Measurements from ENCODE around the gene STK4.

DNA sequence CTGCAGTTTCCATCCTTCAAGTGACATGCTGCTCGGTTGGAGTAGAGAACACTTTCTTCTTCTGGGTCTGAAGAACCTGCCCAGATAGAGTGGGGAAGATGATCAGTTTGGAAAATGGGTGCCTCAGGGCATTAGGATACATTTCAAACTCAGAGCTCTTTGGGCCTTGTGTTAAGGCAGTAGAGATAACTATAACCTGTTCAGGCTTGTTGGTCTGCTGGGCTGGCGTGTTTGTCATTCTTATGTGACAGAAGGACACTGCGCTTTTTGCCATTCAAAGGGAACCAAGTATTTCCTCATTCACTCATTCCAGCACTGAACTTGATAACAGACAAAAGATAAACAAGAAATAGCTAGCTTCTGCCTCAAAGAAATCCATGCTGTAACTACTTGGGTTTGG lies 9.9 kb upstream of the STK4 start:
- TF ChIP-seq, protein P1, sequence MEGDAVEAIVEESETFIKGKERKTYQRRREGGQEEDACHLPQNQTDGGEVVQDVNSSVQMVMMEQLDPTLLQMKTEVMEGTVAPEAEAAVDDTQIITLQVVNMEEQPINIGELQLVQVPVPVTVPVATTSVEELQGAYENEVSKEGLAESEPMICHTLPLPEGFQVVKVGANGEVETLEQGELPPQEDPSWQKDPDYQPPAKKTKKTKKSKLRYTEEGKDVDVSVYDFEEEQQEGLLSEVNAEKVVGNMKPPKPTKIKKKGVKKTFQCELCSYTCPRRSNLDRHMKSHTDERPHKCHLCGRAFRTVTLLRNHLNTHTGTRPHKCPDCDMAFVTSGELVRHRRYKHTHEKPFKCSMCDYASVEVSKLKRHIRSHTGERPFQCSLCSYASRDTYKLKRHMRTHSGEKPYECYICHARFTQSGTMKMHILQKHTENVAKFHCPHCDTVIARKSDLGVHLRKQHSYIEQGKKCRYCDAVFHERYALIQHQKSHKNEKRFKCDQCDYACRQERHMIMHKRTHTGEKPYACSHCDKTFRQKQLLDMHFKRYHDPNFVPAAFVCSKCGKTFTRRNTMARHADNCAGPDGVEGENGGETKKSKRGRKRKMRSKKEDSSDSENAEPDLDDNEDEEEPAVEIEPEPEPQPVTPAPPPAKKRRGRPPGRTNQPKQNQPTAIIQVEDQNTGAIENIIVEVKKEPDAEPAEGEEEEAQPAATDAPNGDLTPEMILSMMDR (IDR thresholded peaks at IDR 0.05; ENCODE audit: insufficient read depth, low read length) = no peak
- TF ChIP-seq POLR2AphosphoS5 (IDR thresholded peaks at IDR 0.05; ENCODE audit: low read depth) = no peak

Measured in HL-60 (cell line).